ENCODE measurements around the gene CARS1.
A peak's percentile ranks its signal among the peaks of the same experiment; 100 is the strongest.

The CARS1 gene

DNA sequence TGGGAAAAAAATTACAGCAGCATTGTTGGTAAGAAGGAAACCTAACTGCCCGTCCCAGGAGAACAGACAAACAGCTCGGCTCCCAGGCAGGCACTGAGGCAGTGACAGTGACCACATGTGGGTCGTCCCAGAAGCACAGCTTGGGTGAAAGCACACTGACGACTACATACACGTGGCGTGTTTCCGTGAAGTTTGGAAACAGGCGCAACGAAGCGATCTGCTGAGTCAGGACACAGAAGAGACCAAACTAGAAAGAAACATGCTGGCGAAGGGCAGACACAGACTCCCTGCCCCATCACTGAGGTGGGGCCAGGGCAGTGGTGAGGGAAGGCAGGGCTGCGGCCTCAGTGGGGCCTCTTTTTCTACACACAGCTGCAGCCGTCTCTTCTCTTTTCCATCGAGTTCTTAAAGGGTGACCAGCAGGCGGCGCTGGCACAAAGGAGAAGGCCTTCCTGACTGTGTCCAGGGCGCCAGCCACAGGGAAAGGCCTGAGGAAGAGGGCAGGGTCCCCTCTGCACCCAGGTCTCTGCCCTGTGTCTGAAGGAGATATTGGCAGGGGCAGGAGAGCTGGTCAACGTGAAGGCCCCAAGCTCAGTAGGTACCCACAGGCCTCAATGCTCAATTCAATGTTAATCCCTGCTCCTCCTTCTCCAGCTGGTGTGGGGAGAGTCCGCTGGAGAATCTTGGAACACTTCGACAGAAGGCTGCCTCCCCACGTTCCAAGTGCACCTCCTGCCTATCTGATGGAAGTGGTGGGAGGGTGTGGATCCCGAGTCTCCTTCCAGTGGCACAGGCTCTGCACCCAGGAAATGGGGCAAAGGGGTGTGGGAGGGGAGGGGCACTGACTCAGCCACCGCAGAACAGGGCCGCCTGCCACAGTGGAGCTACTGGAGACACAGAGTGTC is 19.9 kb downstream of the CARS1 start:
- peak; percentile 3 to 14 for DNase-seq

- no peak for DNase-seq
Measured at GRCh38 chr11:3036419-3036818, 20.8 kb downstream of the CARS1 start.

- no peak for DNase-seq
Measured at GRCh38 chr11:3035333-3035732, 21.9 kb downstream of the CARS1 start.

DNA sequence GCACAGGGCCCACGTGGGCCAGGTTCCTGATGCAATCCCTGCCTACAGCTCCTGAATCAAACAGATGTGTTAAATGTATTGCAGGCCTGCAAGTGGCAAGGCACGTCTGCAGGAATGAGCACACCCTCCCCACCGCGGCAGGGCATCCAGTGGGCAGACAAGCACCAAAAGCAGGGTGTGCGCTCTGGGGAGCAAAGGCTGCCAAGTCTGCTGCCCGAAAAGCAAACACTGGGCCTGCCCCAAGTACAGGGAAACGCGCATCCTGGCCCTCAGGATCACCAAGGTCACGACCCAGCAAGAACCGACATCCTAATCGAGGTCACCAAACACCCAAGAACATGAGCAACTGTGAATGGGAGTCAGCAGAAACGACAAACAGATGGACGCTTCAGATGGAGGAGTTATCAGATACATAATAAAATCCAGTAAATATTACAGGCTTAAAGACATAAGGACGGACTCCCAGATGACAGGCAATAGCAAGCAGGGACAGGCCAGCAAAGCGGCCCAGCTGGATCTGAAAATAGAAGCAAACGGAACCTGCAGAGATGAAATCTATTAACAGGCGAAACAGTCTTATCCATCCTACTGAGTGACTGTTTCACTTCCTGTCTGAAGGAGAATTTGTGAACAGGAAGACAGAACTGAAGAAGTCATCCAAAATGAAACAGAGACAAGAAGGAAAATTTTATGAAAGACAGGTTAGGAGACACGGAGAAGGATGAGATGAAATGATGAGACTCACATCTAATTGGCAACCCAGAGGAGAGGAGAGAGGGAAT is 26.7 kb downstream of the CARS1 start:
- no peak for DNase-seq

DNA sequence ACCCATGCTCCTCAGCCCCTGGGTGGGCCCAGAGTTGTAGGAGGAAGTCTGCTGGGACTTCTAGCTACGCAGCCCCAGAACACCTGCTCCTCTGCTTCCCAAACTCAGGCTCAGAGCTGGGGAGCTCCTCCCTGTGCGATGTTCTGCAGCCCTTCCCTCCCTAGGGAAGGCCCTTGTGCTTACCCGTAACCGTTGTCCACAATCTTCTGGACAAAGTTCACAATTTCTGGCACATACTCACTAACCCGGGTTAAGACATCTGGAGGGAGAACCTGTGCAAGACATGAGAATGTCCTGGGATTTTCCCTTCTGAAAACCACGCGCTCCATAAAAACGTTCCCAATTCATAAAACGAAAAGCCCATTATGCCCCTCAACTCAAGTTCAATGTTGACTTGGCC is 28.4 kb downstream of the CARS1 start:
- no peak for DNase-seq

DNA sequence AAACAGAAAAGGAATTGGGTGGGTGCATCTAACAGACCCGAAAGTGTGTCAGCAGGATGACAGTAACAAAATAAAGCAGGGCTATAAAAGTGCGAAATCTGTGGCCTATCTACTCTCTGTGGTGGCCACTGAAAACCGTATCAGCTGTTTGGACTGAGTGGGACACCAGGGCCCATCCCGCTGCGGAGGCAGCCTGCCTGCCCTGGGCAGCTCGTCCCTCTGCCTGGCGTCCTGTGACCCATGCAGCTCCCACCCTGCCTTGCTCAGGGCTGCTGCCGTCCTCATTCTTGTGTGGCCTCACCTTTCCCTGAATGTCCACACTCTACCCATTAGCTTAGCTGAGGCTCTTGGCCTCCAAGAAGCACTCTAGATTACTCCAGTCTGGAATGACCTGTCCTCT is 30.4 kb downstream of the CARS1 start:
- no peak for DNase-seq

DNA sequence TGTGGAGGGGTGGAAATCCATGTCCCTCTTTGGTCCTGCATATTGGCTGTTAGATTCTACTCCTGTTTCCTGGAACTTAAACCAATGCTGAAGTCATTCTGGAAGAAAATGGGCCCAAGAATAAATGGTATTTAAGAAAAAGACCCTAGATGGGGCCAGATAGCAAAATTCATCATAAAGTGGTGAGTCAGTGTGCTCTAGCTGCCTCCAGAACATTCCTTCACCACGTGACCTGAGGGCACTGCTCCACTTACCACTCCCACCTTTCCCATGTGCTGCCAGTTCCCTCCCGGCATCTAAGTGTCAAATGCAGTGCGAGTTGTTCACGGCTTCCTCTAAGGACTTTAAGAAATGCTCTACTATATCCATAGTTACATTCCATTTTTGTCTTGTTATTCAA is 34.2 kb downstream of the CARS1 start:
- no peak for DNase-seq

GRCh38 chr11:3022300-3022967 is 34.8 kb downstream of the CARS1 start:
- no peak for DNase-seq

DNA sequence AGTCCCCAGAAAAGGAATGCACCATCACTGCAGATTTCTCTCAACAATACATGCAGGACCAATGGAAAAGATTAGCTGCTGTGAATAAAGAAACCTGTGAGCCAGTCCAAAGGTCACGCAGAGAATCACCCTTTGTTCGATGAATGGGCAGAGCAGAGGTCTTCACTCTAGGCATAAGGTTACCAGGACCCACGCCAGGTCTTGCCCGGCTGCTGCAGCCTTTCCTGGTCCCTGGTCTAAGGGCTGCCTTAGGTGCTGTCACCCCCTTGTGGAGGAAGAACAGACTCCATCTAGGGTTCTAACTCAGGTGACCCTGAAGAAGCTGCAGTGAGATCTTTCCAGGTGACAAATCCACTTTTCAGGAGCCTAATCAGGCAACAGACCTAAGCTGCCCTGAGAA is 36.1 kb downstream of the CARS1 start:
- DNase-seq: peak in 1 of 2 experiments; percentile 7

- no peak for DNase-seq
Measured at GRCh38 chr11:3020011-3020410, 37.2 kb downstream of the CARS1 start.

- no peak for DNase-seq
Measured at GRCh38 chr11:3018596-3018995, 38.6 kb downstream of the CARS1 start.

GRCh38 chr11:3016861-3017260 is 40.4 kb downstream of the CARS1 start:
- no peak for DNase-seq

DNA sequence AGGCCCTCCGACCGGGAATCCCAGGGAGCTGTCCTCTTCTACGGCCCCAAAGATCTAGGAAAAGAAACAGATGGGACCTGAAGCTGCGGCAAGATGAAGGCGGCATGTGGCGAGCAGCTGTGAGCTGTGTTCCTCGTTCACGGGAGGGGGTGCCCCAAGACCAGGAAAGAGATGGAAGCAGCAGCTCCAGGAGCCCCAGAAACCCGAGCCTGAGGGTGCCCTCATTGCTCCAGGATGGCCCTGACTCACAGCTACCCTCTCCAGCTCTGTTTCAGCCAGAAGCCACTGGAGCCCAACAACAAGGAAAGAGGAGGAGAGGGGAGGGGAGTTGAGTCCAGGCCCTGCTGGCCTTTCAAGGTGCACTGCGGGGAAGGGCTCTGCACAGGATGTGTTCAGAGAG is 41.4 kb downstream of the CARS1 start:
- DNase-seq: no peak

DNA sequence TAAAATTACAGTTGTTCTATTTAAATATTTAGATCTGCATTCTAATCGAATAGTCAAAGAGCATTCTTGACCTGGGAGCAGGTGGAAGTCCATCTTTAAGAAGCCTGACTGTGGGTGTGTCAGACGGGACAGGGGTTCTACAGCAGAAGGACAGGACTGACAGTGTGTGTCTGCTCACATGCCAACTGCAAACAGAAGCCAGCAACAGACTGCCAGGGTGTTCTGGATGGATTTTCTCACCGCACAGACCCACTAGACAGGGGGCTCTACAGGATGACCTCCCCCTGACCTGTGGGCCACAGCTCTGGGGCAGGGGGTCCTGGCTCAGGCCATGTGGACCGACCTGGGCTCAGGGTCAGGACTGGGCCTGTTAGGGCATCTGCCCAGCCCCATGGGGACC is 42.3 kb downstream of the CARS1 start:
- DNase-seq: no peak

DNA sequence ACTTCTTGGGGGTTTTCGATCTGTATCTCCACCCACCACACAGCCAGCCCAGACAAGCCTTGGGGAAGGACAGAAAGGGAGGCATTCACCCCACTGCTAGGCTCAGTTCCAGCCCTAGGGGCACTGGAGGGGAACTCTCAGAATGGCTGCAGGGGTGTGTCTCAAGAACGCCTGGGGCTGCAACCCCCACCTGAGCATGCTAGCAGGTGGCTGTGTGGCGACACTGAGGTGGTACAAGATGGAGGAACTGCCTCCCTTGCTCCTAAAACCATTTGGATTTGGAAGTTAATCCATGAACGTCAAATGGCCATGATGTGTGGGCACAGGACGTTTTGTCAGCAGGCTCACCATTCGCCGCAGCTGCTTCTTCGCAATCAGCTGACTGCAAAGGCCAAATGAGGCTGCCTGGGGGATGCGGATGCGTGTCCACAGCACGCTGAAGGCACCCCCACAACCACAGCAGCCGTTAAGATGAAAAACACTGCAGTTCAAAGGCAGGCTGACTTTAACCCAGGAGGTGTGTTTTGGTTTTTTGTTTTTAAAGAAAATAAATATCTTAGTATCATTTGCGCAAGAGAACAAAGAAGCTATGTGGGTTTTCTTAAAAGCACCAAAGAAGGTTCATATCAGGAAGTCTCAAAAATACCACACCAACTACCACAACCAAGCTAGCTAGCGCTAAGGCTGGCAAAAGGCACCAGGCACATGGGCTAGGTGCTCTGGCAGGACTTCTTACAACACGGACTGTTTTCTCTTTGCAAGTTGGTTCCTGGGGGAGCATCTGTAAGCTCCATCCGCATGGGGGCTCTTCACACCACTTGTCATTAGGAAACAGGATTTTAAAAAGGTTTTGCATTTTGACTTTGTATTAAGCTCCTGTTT is 42.9 kb downstream of the CARS1 start:
- DNase-seq: no peak

DNA sequence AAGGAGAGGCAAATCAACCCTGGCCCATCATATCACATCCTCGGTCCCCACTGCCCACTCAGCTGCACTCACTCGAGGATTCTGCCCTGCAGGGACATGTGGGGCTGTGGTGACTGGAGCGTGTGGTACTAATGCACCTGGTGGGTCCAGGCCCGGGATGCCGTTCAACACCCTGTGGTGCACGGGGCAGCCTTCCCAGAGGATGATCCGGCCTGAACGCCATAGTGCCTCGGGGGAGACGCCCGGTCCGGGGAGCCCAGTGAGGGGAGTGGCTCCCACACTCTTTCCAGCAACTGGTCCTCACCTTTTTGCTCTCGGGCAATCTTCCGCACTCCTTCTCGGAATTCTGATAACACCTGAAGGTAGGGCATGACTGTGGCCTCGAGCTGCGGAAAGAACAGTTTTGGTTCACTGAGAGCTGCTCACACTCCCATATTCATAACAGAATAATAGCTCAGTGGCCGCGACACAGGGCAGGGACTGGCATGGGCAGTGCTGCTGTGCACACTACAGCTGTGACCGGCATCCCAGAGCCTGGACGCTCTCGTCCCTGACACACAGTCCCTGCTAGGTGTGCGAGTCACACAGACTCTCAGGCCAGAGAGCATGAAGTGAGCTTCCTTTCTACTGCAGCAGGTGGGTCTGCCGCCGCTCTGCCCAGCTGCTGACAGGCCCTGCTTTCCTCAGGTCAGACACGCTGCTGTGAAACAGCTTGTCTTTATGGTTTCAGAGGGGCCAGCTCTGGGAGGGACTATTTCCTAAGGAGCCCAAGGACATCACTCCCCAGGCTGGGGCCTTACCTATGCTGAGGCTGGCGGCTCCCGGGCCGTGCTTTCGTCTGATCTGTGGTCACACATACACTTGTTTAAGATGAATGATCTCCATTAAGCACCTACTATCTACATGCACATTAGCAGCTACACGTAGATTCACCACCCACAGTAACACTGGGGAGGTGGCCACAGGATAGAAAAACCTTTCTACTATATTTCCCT is 45.0 kb downstream of the CARS1 start:
- no peak for DNase-seq

GRCh38 chr11:3010521-3011275 is 46.5 kb downstream of the CARS1 start:
- DNase-seq: no peak

DNA sequence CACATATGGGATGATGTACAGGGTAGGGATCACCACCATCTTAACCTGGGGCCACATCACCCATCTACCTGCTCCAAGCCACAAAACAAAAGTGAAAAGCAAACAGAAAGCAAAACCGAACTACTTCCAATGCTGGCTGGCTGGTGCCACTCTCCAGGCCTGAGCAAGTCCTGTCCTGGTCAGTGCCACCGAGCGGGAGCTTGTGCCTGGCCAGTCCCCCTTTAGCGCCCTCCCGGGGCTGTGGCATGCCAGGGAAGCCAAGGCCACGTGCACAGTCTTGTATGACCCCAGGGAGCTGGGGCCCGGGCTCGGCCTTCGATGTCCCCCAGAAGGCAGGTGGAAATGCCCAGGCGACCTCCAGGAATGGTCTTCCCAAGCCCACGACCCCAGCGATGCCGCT is 47.2 kb downstream of the CARS1 start:
- no peak for DNase-seq

DNA sequence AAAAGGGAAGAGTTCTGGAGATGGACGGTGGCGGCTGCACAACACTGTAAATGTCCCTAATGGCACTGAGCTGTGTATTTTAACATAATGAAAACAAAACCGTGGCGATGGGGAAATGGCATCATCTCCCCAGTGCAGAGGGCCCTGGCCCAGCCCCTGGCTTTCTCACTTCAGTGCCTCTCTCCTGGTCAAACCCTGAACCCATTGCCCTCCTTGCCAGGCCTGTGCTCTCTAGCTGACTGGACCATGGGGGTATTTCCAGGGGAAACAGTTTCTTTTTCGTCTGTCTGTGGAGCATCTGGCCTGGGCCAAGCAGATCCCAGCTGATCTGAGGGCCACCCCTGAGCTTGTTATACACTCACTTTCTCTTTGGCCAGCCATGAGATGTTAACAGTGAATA is 47.7 kb downstream of the CARS1 start:
- DNase-seq: no peak

GRCh38 chr11:3008746-3009336 is 48.4 kb downstream of the CARS1 start:
- no peak for DNase-seq
